Spinal cord (tissue), 10 donors: ENCODE measurements around the gene PPP3CA. TPM values are rescaled to one million over a fixed set of nuclear protein-coding genes. Genes with fewer than 3 reads are reported as not detected.
"Not testable (repeated sequence)": the region's sequence is repeated elsewhere in the genome, so short reads cannot be mapped to it uniquely, and the experiment has no call there.

Experiments
- DNase-seq, 6 donors: peaks; one replicate each; pipeline versions ENCODE4 v3.0.0 to v3.0.0-alpha.2; 2013 to 2015; ENCODE audit warnings: low spot score in 6 of 6, low read depth in 4 of 6
- H3K27ac ChIP-seq: one replicate; pipeline ENCODE4 v1.5.1; 2013; ENCODE audit warnings: low read depth, low read length, control low read depth
- H3K27me3 ChIP-seq: one replicate; pipeline ENCODE4 v1.6.1; 2013; ENCODE audit warnings: low read length; ENCODE audit not compliant: control insufficient read depth, insufficient read depth
- H3K36me3 ChIP-seq: one replicate; pipeline ENCODE4 v1.6.1; 2013; ENCODE audit warnings: low read length; ENCODE audit not compliant: control insufficient read depth, insufficient read depth
- H3K4me1 ChIP-seq: one replicate; pipeline ENCODE4 v1.6.1; 2013; ENCODE audit warnings: low read length; ENCODE audit not compliant: control insufficient read depth, insufficient read depth
- H3K4me3 ChIP-seq: one replicate; pipeline ENCODE4 v1.5.1; 2013; ENCODE audit warnings: low read depth, low read length, control low read depth
- H3K9me3 ChIP-seq: one replicate; pipeline ENCODE4 v1.6.1; 2013; ENCODE audit warnings: low read length; ENCODE audit not compliant: control insufficient read depth, insufficient read depth
- WGBS: methylation state at CpG from one replicate; pipeline ENCODE4 v1.1.5; 2013; ENCODE audit warnings: missing lambda C conversion rate; ENCODE audit not compliant: insufficient coverage; 5-methylcytosine and 5-hydroxymethylcytosine counted together
- polyA plus RNA-seq, 2 donors: library from polyadenylated mRNA; unstranded; fragments of 120-200 nt; gene quantifications; one replicate each; pipeline ENCODE4 v1.2.1, GENCODE V29; 2013; ENCODE audit not compliant: insufficient read length in 2 of 2
- total RNA-seq, 2 donors: library from RNA; depleted of rRNA in 1 of 2; stranded (reverse); fragments of 120-200 nt in 1 of 2; fragments of >200 nt in 1 of 2; gene quantifications; one replicate each; pipeline versions ENCODE4 v1.2.3 to v1.2.4, GENCODE V29; 2013 to 2014
- donor health status: healthy.

The PPP3CA gene
- total and polyA plus RNA-seq, 4 donors, result 43.9 to 152 (median 105) TPM

- Histone ChIP-seq H3K4me1 (peaks cover 7% of the 10 kb centered on the region), H3K36me3 (no peaks in the 10 kb centered on the region), H3K9me3 (no peaks in the 10 kb centered on the region), H3K27me3 (no peaks in the 10 kb centered on the region), H3K4me3 (no peak overlapping the region), H3K27ac (peak overlapping the region; percentile 79)
- DNase-seq, result peak; percentile 63 to 92 (median 73)
- WGBS, result 42% methylated on average over 2 of the region's 4 CpGs
Measured at GRCh38 chr4:101191302-101192098, 155.8 kb downstream of the PPP3CA start.

GRCh38 chr4:101190751-101191150 lies 156.6 kb downstream of the PPP3CA start:
- WGBS, result 100% methylated on average over 1 of the region's 3 CpGs

GRCh38 chr4:101188906-101189305 lies 158.4 kb downstream of the PPP3CA start:
- Histone ChIP-seq H3K4me1 (peaks cover 7% of the 10 kb centered on the region), H3K27me3 (no peaks in the 10 kb centered on the region), H3K27ac (no peak overlapping the region), H3K4me3 (no peak overlapping the region), H3K36me3 (no peaks in the 10 kb centered on the region), H3K9me3 (no peaks in the 10 kb centered on the region)
- DNase-seq, result no peak
- 92% methylated on average over 2 of the region's 4 CpGs for WGBS

More at GRCh38 chr4:101190751-101191150, 156.6 kb downstream of the PPP3CA start:
- Histone ChIP-seq H3K9me3 (no peaks in the 10 kb centered on the region), H3K36me3 (no peaks in the 10 kb centered on the region), H3K27me3 (no peaks in the 10 kb centered on the region), H3K27ac (peak overlapping the region; percentile 79), H3K4me1 (peaks cover 7% of the 10 kb centered on the region), H3K4me3 (no peak overlapping the region)
- no peak for DNase-seq

DNA sequence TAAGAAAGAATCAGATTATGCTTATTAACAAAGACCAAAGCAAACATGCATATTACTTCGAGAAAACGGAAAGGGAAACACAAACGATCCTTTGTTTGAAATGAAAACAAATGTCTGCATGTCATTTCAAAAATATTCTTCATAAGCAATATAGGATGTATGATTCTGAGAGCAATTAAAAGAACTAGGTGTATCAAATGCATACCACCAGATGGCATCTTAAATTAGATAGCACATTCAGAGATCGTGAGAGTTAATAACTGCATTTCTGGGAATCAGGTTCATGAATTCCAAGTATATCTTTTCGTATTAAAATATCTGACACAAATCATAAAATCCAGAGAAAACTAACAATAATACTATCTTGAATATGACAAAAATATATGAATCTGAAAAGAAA lies 159.5 kb downstream of the PPP3CA start:
- DNase-seq, result no peak
- H3K27ac ChIP-seq, result no peak overlapping the region
- no peaks in the 10 kb centered on the region for H3K27me3 ChIP-seq
- H3K36me3 ChIP-seq, result no peaks in the 10 kb centered on the region
- no CpG with 5 or more reads among the region's 5 CpGs for WGBS
- peaks cover 7% of the 10 kb centered on the region for H3K4me1 ChIP-seq
- no peaks in the 10 kb centered on the region for H3K9me3 ChIP-seq
- no peak overlapping the region for H3K4me3 ChIP-seq

DNA sequence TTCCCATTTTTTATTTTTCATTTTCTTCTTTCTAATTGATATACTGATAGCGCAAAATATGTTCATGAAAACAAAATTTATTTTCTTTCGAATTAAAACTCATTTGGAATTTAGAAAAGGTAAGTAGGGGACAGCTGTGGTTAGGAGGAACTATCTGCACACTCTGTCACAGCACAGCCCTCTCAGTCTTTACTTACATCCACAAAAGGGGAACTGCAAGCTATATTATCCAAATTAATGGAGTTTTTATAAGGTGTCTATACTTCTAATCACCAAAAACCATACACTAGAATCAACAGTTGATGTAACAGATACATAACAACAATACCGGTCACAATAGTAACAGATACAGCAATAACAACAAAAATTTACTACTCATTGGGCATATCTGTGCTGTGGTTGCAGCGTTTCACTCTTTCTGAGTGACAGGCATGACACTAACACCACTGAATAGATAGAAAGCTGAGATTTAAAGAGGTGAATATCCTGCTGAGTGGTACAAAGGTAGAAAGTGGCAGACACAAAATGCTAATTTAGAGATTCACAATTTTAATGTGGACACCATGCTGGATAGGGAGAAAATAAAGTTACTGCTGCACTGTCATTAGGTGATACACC lies 160.7 kb downstream of the PPP3CA start:
- Histone ChIP-seq H3K4me3 (no peak overlapping the region), H3K27ac (no peak overlapping the region), H3K36me3 (no peaks in the 10 kb centered on the region), H3K9me3 (no peaks in the 10 kb centered on the region), H3K4me1 (peaks cover 5% of the 10 kb centered on the region), H3K27me3 (no peaks in the 10 kb centered on the region)
- no peak for DNase-seq
- no CpG with 5 or more reads among the region's 4 CpGs for WGBS

DNA sequence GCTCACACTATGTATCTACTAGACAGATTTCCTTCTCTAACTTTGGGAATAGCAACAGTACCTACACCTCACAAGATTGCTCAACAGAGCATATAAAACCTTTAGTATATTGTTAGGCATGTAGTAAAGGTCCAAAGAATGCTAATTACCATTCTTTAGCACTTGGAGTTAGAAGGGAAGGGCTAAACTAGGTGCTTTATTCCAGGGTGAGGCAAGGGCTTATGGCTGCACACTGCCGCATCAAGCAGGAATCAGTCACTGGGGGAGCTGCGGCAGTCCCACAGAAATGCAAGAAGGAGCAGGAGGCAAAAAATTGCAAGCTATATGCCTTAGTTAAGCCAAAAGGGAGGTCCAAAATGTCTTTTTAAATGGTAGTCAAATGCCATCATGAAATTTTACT lies 162.7 kb downstream of the PPP3CA start:
- Histone ChIP-seq H3K36me3 (no peaks in the 10 kb centered on the region), H3K9me3 (no peaks in the 10 kb centered on the region), H3K27me3 (no peaks in the 10 kb centered on the region), H3K4me1 (no peaks in the 10 kb centered on the region), H3K4me3 (no peak overlapping the region), H3K27ac (no peak overlapping the region)
- WGBS, result 100% methylated on average over 1 of the region's 2 CpGs
- no peak for DNase-seq

DNA sequence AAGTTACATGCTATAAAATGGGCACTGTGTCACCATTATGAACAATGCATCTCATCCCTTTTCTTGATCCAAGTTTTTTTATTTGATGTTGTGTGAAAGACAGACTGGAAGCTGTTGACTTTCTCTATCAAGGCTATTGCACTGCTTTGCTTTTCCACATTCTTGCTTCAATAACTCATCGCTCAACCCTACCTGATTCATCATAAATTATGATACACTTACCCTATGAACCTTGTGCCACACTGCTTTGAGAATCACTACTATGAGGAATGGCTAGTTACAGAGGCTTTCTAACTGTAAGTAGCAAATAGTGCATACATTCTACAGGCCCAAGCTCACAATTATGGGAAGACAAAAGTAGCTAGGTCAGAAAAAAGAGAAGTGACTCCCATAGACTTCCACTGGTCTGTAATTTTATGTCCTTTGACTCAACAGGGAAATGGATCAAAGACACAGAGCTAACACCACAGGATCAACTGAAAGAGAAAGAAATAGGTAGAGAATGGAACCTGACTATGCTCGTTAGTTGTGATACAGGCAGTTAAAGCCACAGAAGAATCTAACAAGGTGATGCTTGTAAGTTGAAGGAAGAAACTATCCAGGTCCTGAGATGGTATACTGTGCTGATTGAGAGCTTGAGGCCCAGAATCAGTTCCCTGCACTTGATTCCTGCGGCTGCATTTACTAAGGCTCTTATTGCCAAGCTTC lies 163.5 kb downstream of the PPP3CA start:
- Histone ChIP-seq H3K36me3 (no peaks in the 10 kb centered on the region), H3K27me3 (no peaks in the 10 kb centered on the region), H3K27ac (no peak overlapping the region), H3K4me3 (no peak overlapping the region), H3K9me3 (no peaks in the 10 kb centered on the region), H3K4me1 (no peaks in the 10 kb centered on the region)
- WGBS, result 89% methylated on average over 1 of the region's 3 CpGs
- no peak for DNase-seq

DNA sequence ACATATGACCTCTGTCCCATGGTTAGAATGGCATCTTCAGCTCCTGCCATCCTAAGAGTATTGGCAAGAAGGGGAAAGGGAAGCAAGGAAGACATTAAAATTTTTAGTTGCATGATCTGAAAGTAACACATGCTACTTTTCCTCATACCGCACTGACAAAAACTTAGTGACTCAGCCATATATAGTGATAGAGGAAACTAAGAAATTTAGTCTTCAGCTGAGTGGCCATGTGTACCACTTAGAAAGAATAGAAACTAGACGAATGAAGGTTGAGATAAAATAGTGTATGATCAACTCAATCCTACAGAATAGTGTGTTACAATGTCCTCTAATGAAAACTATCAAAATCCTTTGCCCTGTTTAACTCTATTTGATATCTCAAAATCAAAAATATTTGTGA lies 164.1 kb downstream of the PPP3CA start:
- H3K36me3 ChIP-seq, result no peaks in the 10 kb centered on the region
- no CpG with 5 or more reads among the region's 2 CpGs for WGBS
- no peak overlapping the region for H3K4me3 ChIP-seq
- no peak overlapping the region for H3K27ac ChIP-seq
- H3K27me3 ChIP-seq, result no peaks in the 10 kb centered on the region
- H3K4me1 ChIP-seq, result no peaks in the 10 kb centered on the region
- H3K9me3 ChIP-seq, result no peaks in the 10 kb centered on the region
- DNase-seq, result no peak

DNA sequence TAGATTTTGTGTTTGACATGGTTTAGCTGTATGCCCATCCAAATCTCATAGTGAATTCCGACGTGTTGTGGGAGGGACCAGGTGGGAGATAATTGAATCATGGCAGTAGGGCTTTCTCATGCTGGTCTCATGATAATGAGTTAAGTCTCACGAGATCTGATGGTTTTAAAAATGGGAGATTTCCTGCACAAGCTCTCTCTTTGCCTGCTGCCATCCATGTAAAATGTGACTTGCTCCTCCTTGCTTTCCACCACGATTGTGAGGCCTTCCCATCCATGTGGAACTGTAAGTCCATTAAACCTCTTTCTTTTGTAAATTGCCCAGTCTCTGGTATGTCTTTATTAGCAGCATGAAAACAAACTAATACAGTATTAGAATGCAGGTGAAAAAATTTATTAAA lies 164.6 kb downstream of the PPP3CA start:
- H3K36me3 ChIP-seq, H3K27ac ChIP-seq, H3K4me3 ChIP-seq, H3K27me3 ChIP-seq, H3K4me1 ChIP-seq, H3K9me3 ChIP-seq, DNase-seq: not testable (repeated sequence)
- WGBS, result 79% methylated on average over 3 of the region's 4 CpGs
